CD4-positive, alpha-beta memory T cell (primary cell): ENCODE measurements around the gene CBLN3. TPM values are rescaled to one million over a fixed set of nuclear protein-coding genes. Genes with fewer than 3 reads are reported as not detected.
"Not testable (repeated sequence)": the region's sequence is repeated elsewhere in the genome, so short reads cannot be mapped to it uniquely, and the experiment has no call there.

Experiments
- CTCF ChIA-PET: fragments of 350-600 bp; sonication (Branson Sonifier 250); formaldehyde crosslinking; loops from one replicate; lab custom pipeline; 2021; ENCODE audit warnings: inconsistent platforms; ENCODE audit not compliant: partially characterized antibody; lab: Charles Lee
- POLR2A ChIA-PET: fragments of 350-600 bp; sonication (Branson Sonifier 250); formaldehyde crosslinking; loops from one replicate; lab custom pipeline; 2021; ENCODE audit not compliant: partially characterized antibody; lab: Charles Lee
- DNase-seq, 5 donors: peaks; one replicate each; pipeline versions ENCODE4 v3.0.0 to v3.0.0-alpha.2; 2020 to 2022; ENCODE audit warnings: mixed read lengths in 1 of 5
- H3K27ac ChIP-seq: one replicate; pipeline ENCODE4 v1.7.0; 2013; ENCODE audit warnings: low read depth, low read length
- H3K27me3 ChIP-seq: 2 replicates; pipeline ENCODE4 v1.7.0; 2013; ENCODE audit warnings: mild to moderate bottlenecking, low read length, moderate library complexity; ENCODE audit not compliant: insufficient read depth
- H3K36me3 ChIP-seq: 2 replicates; pipeline ENCODE4 v1.7.0; 2013; ENCODE audit warnings: mild to moderate bottlenecking, low read length, moderate library complexity; ENCODE audit not compliant: insufficient read depth
- H3K4me1 ChIP-seq: 2 replicates; pipeline ENCODE4 v1.7.0; 2013; ENCODE audit warnings: mild to moderate bottlenecking, low read length, moderate library complexity; ENCODE audit not compliant: insufficient read depth
- H3K4me3 ChIP-seq, 2 donors: one replicate each; pipeline ENCODE4 v1.7.0; 2013; ENCODE audit warnings: low read length in 2 of 2, mild to moderate bottlenecking in 1 of 2
- H3K9me3 ChIP-seq, 2 donors: one replicate each; pipeline ENCODE4 v1.7.0; 2013; ENCODE audit warnings: low read length in 2 of 2, control low read depth in 1 of 2; ENCODE audit not compliant: control insufficient read depth in 1 of 2
- H3K27ac Mint-ChIP-seq, 7 donors: one replicate each; pipeline ENCODE4 v1.8.0; 2020 to 2021; ENCODE audit warnings: mixed read lengths in 7 of 7, mild to moderate bottlenecking in 6 of 7, inconsistent platforms in 3 of 7, moderate library complexity in 3 of 7
- H3K27me3 Mint-ChIP-seq, 2 donors: one replicate each; pipeline ENCODE4 v1.8.0; 2020 to 2021; ENCODE audit warnings: mixed read lengths in 2 of 2
- H3K36me3 Mint-ChIP-seq, 2 donors: one replicate each; pipeline ENCODE4 v1.8.0; 2020 to 2021; ENCODE audit warnings: mixed read lengths in 2 of 2, inconsistent platforms in 1 of 2, mild to moderate bottlenecking in 1 of 2
- H3K4me1 Mint-ChIP-seq, 4 donors: one replicate each; pipeline ENCODE4 v1.8.0; 2020 to 2021; ENCODE audit warnings: mixed read lengths in 4 of 4, mild to moderate bottlenecking in 1 of 4
- H3K4me3 Mint-ChIP-seq, 8 donors: one replicate each; pipeline ENCODE4 v1.8.0; 2020 to 2021; ENCODE audit warnings: mixed read lengths in 8 of 8, mild to moderate bottlenecking in 7 of 8, moderate library complexity in 6 of 8, inconsistent platforms in 3 of 8
- H3K9me3 Mint-ChIP-seq, 8 donors: one replicate each; pipeline ENCODE4 v1.8.0; 2020 to 2021; ENCODE audit warnings: mixed read lengths in 8 of 8, mild to moderate bottlenecking in 5 of 8, inconsistent platforms in 3 of 8, moderate library complexity in 1 of 8
- intact Hi-C: fragments of 100-400 bp; cut with micrococcal nuclease; formaldehyde crosslinking; loops from one replicate; pipeline ENCODE4 v1.15.1; 2023
- polyA plus RNA-seq, 2 donors: library from polyadenylated mRNA; unstranded; fragments of 300-500 nt; fragmentation: Illumina TruSeq; gene quantifications; one replicate each; pipeline ENCODE4 v1.2.3, GENCODE V29; 2021
- total RNA-seq, 2 experiments: library from RNA; stranded (reverse); gene quantifications; one replicate each; pipeline ENCODE4 v1.2.3, GENCODE V29; 2021

Gene CBLN3
- total and polyA plus RNA-seq, 4 experiments from 2014 or later: 0.41 to 6.1 (median 3.8) TPM; not detected in 1

DNA sequence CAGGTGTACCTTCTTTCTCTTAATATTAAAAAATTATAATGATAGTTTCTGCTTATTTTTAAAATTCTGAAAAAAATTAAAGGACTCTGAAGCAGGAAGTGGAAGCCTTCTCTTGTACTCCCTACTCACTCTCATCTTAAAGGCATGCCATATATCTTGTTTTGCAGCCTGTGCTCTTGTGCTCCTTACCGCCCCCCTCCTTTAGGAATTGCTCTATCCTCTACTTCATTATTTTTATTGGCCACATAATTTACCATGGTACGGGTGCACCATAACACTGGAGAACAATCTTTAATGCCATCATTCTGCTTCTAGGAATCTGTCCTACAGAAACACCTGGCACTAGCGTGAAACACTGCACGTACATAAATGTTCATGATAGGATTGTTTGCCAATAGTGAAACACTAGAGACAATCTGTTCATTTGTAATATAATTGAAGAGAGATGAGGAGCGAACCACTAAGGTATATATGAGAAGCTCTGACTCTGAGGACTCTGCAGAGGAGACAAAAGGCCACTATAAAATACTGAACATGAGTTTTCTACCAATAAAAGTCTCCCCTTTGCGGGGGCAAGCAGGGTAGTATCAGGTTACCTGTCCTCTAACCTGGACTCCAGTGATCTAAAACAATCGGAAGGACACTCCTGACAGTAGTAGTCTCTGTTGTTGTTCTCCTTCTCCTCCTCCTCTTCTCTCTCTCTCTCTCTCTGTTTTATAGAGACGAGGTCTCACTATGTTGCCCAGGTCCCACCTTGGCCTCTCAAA is 37.0 kb downstream of the CBLN3 start:
- intact Hi-C loops: no loop called here
- POLR2A ChIA-PET: no interaction called here
- Mint-ChIP-seq H3K4me3 (no peak overlapping the region), H3K4me1 (peaks cover 0 to under 1% (median 0%) of the 10 kb centered on the region in 4 donors), H3K27ac (no peak overlapping the region), H3K36me3 (no peaks in the 10 kb centered on the region), H3K27me3 (peaks cover 14 to 24% of the 10 kb centered on the region in 2 donors), H3K9me3 (no peaks in the 10 kb centered on the region)
- CTCF ChIA-PET: interaction anchor here (0.6 kb wide), 1 partner anchor 697 kb away, joined by 4 read pairs; no protein-coding TSS in a partner anchor
- H3K27me3 ChIP-seq: peaks cover 5% of the 10 kb centered on the region
- H3K4me3 ChIP-seq: no peak overlapping the region
- no peaks in the 10 kb centered on the region for H3K4me1 ChIP-seq
- DNase-seq: no peak
- no peak overlapping the region for H3K27ac ChIP-seq
- no peaks in the 10 kb centered on the region for H3K36me3 ChIP-seq
- H3K9me3 ChIP-seq: no peaks in the 10 kb centered on the region

DNA sequence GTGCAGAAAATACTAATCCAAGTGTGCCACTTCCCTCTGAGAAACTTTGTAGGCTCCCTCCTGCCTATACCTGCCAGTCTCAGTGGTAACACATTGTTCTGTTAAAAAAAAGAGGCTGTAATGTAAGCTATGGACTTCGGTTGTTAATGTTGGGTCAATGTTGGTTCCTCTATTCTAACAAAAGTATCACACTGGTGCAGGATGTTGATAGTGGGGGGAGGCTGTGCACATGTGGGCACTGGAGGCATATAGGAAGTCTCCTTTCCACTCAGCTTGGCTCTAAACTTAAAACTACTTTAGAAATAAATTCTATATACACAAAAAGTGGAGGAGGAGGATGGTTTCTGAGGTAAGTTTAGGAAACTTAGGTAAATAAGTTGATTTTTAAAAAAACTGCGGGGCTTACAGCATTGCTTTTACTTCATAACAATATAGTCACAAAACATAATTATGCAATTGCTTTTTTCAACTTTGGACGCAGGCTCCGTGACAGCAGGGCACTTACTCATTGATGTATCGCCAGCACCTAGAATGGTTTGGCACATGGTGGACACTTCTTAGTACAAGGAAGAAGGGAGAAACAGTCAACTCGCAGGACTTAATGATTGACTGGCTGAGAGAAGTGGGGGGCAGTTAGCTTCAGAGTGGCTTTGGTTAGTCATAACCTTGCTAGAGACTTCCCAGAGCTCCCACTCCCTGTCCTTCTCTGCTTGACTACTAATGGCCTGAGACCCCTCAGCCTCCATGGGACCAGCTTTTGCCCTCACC is 38.6 kb downstream of the CBLN3 start:
- H3K27me3 Mint-ChIP-seq: peaks cover 18 to 30% of the 10 kb centered on the region in 2 donors
- H3K9me3 ChIP-seq: no peaks in the 10 kb centered on the region
- no peaks in the 10 kb centered on the region for H3K4me1 ChIP-seq
- no peaks in the 10 kb centered on the region for H3K36me3 ChIP-seq
- ChIA-PET CTCF (no interaction called here), POLR2A (no interaction called here)
- H3K4me1 Mint-ChIP-seq: no peaks in the 10 kb centered on the region
- no peak overlapping the region for H3K27ac ChIP-seq
- no peaks in the 10 kb centered on the region for H3K36me3 Mint-ChIP-seq
- peaks cover 5% of the 10 kb centered on the region for H3K27me3 ChIP-seq
- intact Hi-C loops: no loop called here
- no peak for DNase-seq
- H3K4me3 Mint-ChIP-seq: no peak overlapping the region
- H3K9me3 Mint-ChIP-seq: no peaks in the 10 kb centered on the region
- H3K27ac Mint-ChIP-seq: no peak overlapping the region
- H3K4me3 ChIP-seq: no peak overlapping the region

DNA sequence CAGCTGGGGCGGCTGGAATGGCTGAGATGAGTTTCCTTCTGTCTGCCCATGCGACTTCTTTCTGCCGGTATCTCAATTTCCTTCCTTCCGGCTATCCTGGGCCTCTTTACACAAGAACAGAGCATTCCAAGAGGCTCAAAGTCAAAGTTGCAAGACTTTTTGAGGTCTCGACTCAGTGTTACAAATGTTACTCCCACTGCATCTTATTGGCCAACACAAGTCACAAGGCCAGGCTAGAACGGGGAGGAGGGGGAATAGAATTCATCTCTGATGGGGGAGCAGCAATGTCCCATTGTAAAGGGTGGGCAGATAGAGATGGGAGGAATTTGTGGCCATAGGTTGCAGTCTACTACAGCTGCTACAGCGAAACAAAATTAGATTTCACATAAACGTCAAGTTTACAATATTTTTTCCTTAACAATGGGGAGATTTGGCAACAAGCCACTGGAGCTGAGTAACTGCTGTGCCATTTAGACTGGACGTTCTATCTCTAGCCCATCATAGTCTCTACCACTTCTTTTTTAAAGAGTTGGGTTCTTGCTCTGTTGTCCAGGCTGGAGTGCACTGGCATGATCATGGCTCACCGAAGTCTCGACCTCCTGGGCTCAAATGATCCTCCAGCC is 40.1 kb downstream of the CBLN3 start:
- peaks cover 20 to 33% of the 10 kb centered on the region in 2 donors for H3K27me3 Mint-ChIP-seq
- H3K4me3 ChIP-seq: no peak overlapping the region
- H3K4me1 Mint-ChIP-seq: no peaks in the 10 kb centered on the region
- H3K36me3 Mint-ChIP-seq: no peaks in the 10 kb centered on the region
- no peak overlapping the region for H3K27ac ChIP-seq
- no peak overlapping the region for H3K4me3 Mint-ChIP-seq
- H3K9me3 ChIP-seq: no peaks in the 10 kb centered on the region
- intact Hi-C loops: no loop called here
- no peak for DNase-seq
- POLR2A ChIA-PET: no interaction called here
- CTCF ChIA-PET: no interaction called here
- H3K27ac Mint-ChIP-seq: no peak overlapping the region
- peaks cover 5% of the 10 kb centered on the region for H3K27me3 ChIP-seq
- H3K4me1 ChIP-seq: no peaks in the 10 kb centered on the region
- H3K36me3 ChIP-seq: no peaks in the 10 kb centered on the region
- H3K9me3 Mint-ChIP-seq: no peaks in the 10 kb centered on the region

DNA sequence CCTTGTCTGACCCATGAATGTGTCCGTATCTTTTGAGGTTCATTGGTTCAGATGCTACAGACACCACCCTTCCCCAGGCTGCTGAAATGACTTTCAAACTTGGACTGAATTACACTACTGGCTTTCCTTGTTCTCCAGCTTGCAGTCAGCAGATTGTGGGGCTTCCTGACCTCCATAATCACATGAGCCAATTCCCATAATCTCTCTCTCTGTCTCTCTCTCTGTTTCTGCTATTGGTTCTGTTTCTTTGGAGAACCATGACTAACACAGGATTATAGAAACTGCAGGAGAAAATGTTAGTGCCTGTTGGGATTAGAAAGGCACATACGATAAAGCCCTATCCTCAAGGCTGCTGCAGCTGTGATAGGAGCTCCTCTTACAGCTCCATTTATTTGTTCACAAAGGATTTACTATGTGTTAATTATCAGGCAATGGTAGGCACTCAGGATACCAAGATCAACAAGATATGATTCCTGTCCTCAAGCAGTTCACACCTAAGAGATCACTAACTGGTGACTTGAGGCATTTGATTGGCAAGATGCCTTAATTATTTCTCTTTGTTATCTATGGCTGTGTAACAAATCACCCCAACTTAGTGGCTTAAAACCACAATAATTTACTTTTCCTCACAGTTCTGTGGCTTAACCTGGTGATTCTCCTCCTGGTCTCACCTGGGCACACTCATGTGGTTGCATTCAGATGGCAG is 40.8 kb downstream of the CBLN3 start:
- peaks cover 5% of the 10 kb centered on the region for H3K27me3 ChIP-seq
- H3K27ac Mint-ChIP-seq: no peak overlapping the region
- no peaks in the 10 kb centered on the region for H3K4me1 Mint-ChIP-seq
- H3K27me3 Mint-ChIP-seq: peaks cover 22 to 36% of the 10 kb centered on the region in 2 donors
- no peaks in the 10 kb centered on the region for H3K9me3 ChIP-seq
- H3K27ac ChIP-seq: no peak overlapping the region
- H3K9me3 Mint-ChIP-seq: no peaks in the 10 kb centered on the region
- H3K4me3 ChIP-seq: no peak overlapping the region
- DNase-seq: no peak
- ChIA-PET CTCF (no interaction called here), POLR2A (no interaction called here)
- intact Hi-C loops: no loop called here
- H3K36me3 ChIP-seq: no peaks in the 10 kb centered on the region
- no peaks in the 10 kb centered on the region for H3K4me1 ChIP-seq
- H3K4me3 Mint-ChIP-seq: no peak overlapping the region
- H3K36me3 Mint-ChIP-seq: no peaks in the 10 kb centered on the region

DNA sequence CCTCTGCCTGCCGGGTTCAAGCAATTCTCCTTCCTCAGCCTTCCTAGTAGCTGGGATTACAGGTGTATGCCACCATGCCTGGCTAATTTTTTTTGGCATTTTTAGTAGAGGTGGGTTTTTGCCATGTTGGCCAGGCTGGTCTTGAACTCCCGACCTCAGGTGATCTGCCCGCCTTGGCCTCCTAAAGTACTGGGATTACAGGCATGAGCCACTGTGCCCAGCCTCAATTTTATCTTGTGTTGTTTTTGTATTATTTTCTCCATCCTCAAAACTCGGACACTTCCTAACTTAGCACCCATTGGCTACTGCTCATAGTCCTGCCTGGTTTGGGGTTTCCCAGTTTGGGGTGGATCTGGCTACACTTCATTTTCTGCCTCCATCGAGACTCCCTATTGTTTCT is 41.9 kb downstream of the CBLN3 start:
- H3K27ac Mint-ChIP-seq, H3K9me3 ChIP-seq, CTCF ChIA-PET, H3K4me3 Mint-ChIP-seq, H3K36me3 ChIP-seq, H3K9me3 Mint-ChIP-seq, H3K27me3 ChIP-seq, intact Hi-C loops, H3K4me1 Mint-ChIP-seq, DNase-seq, H3K27ac ChIP-seq, H3K4me3 ChIP-seq, POLR2A ChIA-PET, H3K36me3 Mint-ChIP-seq, H3K4me1 ChIP-seq: not testable (repeated sequence)
- peaks cover 22 to 36% of the 10 kb centered on the region in 2 donors for H3K27me3 Mint-ChIP-seq

DNA sequence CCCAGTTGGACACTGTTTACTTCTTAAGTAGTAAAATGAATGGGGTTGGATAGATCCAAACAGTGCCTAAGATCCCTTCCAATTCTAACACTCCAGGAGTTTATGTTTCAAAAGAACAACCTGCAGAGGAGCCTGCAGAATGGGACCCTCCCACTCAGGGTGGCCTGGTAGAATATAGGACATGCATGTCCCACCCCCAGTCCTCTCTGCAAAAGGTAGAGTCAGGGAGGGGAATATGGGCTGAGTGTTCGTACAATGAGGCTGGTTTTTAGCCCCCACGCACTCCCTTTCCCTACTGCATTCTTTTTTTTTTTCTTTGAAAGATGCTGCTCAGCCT is 42.5 kb downstream of the CBLN3 start:
- Mint-ChIP-seq H3K4me3 (no peak overlapping the region), H3K27me3 (peaks cover 20 to 32% of the 10 kb centered on the region in 2 donors), H3K9me3 (no peaks in the 10 kb centered on the region), H3K27ac (no peak overlapping the region), H3K36me3 (no peaks in the 10 kb centered on the region), H3K4me1 (no peaks in the 10 kb centered on the region)
- Histone ChIP-seq H3K36me3 (no peaks in the 10 kb centered on the region), H3K27ac (no peak overlapping the region), H3K9me3 (no peaks in the 10 kb centered on the region), H3K27me3 (peaks cover 5% of the 10 kb centered on the region), H3K4me3 (no peak overlapping the region), H3K4me1 (no peaks in the 10 kb centered on the region)
- POLR2A ChIA-PET: no interaction called here
- DNase-seq: no peak
- CTCF ChIA-PET: no interaction called here
- intact Hi-C loops: no loop called here

DNA sequence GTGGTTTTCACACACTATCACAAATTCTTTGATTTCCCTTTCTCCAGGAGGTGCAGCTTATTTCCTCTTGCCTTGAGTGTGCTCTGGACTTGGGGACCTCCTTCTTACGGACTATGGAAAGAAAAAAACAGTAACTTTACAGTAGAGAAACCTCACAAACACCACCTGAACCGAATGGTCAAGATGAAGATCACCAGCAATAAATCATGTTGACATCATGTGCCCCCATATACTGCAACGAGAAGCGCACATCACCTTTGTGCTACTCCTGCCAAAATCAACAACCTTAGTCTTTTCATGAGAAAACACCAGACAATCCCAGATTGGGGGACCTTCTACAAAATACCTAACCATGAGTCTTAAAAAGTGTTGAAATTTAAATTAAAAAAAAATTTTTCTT is 43.9 kb downstream of the CBLN3 start:
- ChIA-PET CTCF (no interaction called here), POLR2A (interaction anchor here (1.0 kb wide), 1 partner anchor 10 kb away, joined by 4 read pairs; no protein-coding TSS in a partner anchor)
- H3K4me3 ChIP-seq: no peak overlapping the region
- Mint-ChIP-seq H3K4me1 (no peaks in the 10 kb centered on the region), H3K36me3 (no peaks in the 10 kb centered on the region), H3K27me3 (peaks cover 14 to 23% of the 10 kb centered on the region in 2 donors), H3K27ac (no peak overlapping the region), H3K4me3 (no peak overlapping the region), H3K9me3 (no peaks in the 10 kb centered on the region)
- no peaks in the 10 kb centered on the region for H3K36me3 ChIP-seq
- no peaks in the 10 kb centered on the region for H3K27me3 ChIP-seq
- H3K4me1 ChIP-seq: no peaks in the 10 kb centered on the region
- H3K9me3 ChIP-seq: no peaks in the 10 kb centered on the region
- intact Hi-C loops: no loop called here
- no peak for DNase-seq
- H3K27ac ChIP-seq: no peak overlapping the region
